Measurements from ENCODE around the gene WBP11. TPM values are rescaled to one million over a fixed set of nuclear protein-coding genes. Genes with fewer than 3 reads are reported as not detected.

The WBP11 gene
- total and polyA plus RNA-seq, 2 of the 13 experiments (the other 11 are each of a cell fraction or from before 2014, with no cell fraction given): 7.6 to 31.0 TPM

DNA sequence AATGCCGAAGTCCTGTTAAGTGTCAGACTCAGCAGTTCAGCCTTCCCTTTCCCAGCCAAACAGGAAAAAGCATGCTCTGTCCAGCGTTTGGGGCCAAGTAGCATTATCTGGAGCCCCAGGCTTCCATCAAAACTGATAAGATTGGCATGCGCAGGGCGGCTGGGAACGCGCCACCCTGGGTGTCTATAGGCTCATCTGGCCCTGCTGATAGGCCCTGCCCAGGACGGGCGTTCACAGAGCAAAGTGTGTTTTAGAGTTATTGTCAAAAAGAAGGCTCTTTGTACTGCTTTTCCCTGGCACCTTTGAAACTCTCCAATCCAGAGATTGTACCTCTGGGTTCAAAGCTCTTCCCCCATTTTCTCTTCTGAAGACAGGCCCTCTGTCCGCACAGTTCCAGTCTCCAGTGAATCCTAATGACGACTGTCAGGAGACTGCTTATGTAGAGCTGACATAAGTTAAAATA is 40.2 kb upstream of the WBP11 start, which contains the start of gene ART4 (continued):
- TF ChIP-seq SETDB1 (CRISPR knock-in tag; IDR thresholded peaks at IDR 0.05; ENCODE audit: borderline replicate concordance): no peak
- TF ChIP-seq, protein P1, sequence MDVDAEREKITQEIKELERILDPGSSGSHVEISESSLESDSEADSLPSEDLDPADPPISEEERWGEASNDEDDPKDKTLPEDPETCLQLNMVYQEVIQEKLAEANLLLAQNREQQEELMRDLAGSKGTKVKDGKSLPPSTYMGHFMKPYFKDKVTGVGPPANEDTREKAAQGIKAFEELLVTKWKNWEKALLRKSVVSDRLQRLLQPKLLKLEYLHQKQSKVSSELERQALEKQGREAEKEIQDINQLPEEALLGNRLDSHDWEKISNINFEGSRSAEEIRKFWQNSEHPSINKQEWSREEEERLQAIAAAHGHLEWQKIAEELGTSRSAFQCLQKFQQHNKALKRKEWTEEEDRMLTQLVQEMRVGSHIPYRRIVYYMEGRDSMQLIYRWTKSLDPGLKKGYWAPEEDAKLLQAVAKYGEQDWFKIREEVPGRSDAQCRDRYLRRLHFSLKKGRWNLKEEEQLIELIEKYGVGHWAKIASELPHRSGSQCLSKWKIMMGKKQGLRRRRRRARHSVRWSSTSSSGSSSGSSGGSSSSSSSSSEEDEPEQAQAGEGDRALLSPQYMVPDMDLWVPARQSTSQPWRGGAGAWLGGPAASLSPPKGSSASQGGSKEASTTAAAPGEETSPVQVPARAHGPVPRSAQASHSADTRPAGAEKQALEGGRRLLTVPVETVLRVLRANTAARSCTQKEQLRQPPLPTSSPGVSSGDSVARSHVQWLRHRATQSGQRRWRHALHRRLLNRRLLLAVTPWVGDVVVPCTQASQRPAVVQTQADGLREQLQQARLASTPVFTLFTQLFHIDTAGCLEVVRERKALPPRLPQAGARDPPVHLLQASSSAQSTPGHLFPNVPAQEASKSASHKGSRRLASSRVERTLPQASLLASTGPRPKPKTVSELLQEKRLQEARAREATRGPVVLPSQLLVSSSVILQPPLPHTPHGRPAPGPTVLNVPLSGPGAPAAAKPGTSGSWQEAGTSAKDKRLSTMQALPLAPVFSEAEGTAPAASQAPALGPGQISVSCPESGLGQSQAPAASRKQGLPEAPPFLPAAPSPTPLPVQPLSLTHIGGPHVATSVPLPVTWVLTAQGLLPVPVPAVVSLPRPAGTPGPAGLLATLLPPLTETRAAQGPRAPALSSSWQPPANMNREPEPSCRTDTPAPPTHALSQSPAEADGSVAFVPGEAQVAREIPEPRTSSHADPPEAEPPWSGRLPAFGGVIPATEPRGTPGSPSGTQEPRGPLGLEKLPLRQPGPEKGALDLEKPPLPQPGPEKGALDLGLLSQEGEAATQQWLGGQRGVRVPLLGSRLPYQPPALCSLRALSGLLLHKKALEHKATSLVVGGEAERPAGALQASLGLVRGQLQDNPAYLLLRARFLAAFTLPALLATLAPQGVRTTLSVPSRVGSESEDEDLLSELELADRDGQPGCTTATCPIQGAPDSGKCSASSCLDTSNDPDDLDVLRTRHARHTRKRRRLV (CRISPR knock-in tag; IDR thresholded peaks at IDR 0.05): no peak
- peak; percentile 56; the same call in 1 of the 2 replicates for TF ChIP-seq SOX13 (IDR thresholded peaks at IDR 0.05)
- TF ChIP-seq SOX13 (CRISPR knock-in tag; conservative IDR thresholded peaks at IDR 0.05 in 1 of 2, IDR thresholded peaks at IDR 0.05 in 1 of 2): peak in 1 of 2 experiments; percentile 79; a peak in 2 of 4 replicates
- TF ChIP-seq, protein P2, sequence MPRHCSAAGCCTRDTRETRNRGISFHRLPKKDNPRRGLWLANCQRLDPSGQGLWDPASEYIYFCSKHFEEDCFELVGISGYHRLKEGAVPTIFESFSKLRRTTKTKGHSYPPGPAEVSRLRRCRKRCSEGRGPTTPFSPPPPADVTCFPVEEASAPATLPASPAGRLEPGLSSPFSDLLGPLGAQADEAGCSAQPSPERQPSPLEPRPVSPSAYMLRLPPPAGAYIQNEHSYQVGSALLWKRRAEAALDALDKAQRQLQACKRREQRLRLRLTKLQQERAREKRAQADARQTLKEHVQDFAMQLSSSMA (CRISPR knock-in tag; IDR thresholded peaks at IDR 0.05): no peak
- no peak for TF ChIP-seq NR2C2 (CRISPR knock-in tag; IDR thresholded peaks at IDR 0.05; ENCODE audit: borderline replicate concordance)
- TF ChIP-seq TCF7 (IDR thresholded peaks at IDR 0.05; ENCODE audit: low read depth): peak; percentile 32; the same call in 1 of the 2 replicates
- TF ChIP-seq ZNF430 (CRISPR knock-in tag; IDR thresholded peaks at IDR 0.05): no peak
- TF ChIP-seq, protein P3, sequence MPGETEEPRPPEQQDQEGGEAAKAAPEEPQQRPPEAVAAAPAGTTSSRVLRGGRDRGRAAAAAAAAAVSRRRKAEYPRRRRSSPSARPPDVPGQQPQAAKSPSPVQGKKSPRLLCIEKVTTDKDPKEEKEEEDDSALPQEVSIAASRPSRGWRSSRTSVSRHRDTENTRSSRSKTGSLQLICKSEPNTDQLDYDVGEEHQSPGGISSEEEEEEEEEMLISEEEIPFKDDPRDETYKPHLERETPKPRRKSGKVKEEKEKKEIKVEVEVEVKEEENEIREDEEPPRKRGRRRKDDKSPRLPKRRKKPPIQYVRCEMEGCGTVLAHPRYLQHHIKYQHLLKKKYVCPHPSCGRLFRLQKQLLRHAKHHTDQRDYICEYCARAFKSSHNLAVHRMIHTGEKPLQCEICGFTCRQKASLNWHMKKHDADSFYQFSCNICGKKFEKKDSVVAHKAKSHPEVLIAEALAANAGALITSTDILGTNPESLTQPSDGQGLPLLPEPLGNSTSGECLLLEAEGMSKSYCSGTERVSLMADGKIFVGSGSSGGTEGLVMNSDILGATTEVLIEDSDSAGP (CRISPR knock-in tag; IDR thresholded peaks at IDR 0.05; ENCODE audit: borderline replicate concordance): peak; percentile 28; the same call in 1 of the 2 replicates
- TF ChIP-seq PHF20 (CRISPR knock-in tag; IDR thresholded peaks at IDR 0.05): no peak
- 0 out of 2 replicates have a peak, but pooled peaks have one; percentile 23 for TF ChIP-seq ZSCAN25 (CRISPR knock-in tag; IDR thresholded peaks at IDR 0.05)
- TF ChIP-seq THAP11 (CRISPR knock-in tag; IDR thresholded peaks at IDR 0.05): peak; percentile 15; the same call in 1 of the 2 replicates
- TF ChIP-seq, protein P4, sequence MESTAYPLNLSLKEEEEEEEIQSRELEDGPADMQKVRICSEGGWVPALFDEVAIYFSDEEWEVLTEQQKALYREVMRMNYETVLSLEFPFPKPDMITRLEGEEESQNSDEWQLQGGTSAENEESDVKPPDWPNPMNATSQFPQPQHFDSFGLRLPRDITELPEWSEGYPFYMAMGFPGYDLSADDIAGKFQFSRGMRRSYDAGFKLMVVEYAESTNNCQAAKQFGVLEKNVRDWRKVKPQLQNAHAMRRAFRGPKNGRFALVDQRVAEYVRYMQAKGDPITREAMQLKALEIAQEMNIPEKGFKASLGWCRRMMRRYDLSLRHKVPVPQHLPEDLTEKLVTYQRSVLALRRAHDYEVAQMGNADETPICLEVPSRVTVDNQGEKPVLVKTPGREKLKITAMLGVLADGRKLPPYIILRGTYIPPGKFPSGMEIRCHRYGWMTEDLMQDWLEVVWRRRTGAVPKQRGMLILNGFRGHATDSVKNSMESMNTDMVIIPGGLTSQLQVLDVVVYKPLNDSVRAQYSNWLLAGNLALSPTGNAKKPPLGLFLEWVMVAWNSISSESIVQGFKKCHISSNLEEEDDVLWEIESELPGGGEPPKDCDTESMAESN (CRISPR knock-in tag; conservative IDR thresholded peaks at IDR 0.05): no peak
- TF ChIP-seq, protein P5, sequence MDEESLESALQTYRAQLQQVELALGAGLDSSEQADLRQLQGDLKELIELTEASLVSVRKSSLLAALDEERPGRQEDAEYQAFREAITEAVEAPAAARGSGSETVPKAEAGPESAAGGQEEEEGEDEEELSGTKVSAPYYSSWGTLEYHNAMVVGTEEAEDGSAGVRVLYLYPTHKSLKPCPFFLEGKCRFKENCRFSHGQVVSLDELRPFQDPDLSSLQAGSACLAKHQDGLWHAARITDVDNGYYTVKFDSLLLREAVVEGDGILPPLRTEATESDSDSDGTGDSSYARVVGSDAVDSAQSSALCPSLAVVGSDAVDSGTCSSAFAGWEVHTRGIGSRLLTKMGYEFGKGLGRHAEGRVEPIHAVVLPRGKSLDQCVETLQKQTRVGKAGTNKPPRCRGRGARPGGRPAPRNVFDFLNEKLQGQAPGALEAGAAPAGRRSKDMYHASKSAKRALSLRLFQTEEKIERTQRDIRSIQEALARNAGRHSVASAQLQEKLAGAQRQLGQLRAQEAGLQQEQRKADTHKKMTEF (CRISPR knock-in tag; IDR thresholded peaks at IDR 0.05): peak; percentile 43; the same call in 1 of the 2 replicates
- no peak for TF ChIP-seq MTF1 (CRISPR knock-in tag; IDR thresholded peaks at IDR 0.05)
- no peak for TF ChIP-seq HIVEP1 (CRISPR knock-in tag; IDR thresholded peaks at IDR 0.05)
- peak; percentile 64; the same call in 1 of the 2 replicates for TF ChIP-seq HOXA3 (CRISPR knock-in tag; IDR thresholded peaks at IDR 0.05)
- no peak for TF ChIP-seq ZNF496 (CRISPR knock-in tag; IDR thresholded peaks at IDR 0.05; ENCODE audit: insufficient replicate concordance)
